H1 (cell line): ENCODE data around the gene TCAIM. TPM values are rescaled to one million over a fixed set of nuclear protein-coding genes. Genes with fewer than 3 reads are reported as not detected.

Experiments
- CREB1 ChIP-seq: IDR thresholded peaks from 2 replicates; pipeline ENCODE4 v1.6.1; 2012; ENCODE audit warnings: inconsistent platforms
- JUND ChIP-seq: IDR thresholded peaks from 2 replicates; pipeline ENCODE4 v1.6.1; 2011; ENCODE audit warnings: mild to moderate bottlenecking, improper control_type of control experiment, low read length
- RAD21 ChIP-seq, 2 experiments: IDR thresholded peaks in 1 of 2; conservative IDR thresholded peaks in 1 of 2; 2 replicates each; pipeline ENCODE4 v1.6.1; 2011; ENCODE audit warnings: low read depth in 2 of 2, low read length in 2 of 2, improper control_type of control experiment in 1 of 2, inconsistent platforms in 1 of 2, mild to moderate bottlenecking in 1 of 2, moderate library complexity in 1 of 2
- SP1 ChIP-seq: IDR thresholded peaks from 2 replicates; pipeline ENCODE4 v1.6.1; 2011; ENCODE audit warnings: low read depth, low read length
- polyA plus RNA-seq, 7 experiments: library from polyadenylated mRNA; depleted of rRNA in 3 of 7; stranded (reverse) in 5 of 7; unstranded in 2 of 7; fragments of >200 nt in 5 of 7; fragments of 200-250 nt in 2 of 7; gene quantifications; 1 replicate in 5 of 7; 2 replicates in 1 of 7; 4 replicates in 1 of 7; pipeline versions ENCODE4 v1.2.1 to v1.2.3, GENCODE V29; 2011 to 2013; ENCODE audit warnings: missing spikeins in 2 of 7, mixed read lengths in 2 of 7
- total RNA-seq: library from RNA; stranded (reverse); fragmentation: NEBNext Ultra II Directional; extraction: Animal tissue kit (Norgen Biotek cat#: 25700); gene quantifications from 2 replicates; pipeline ENCODE4 v1.2.1, GENCODE V29; 2021

TCAIM gene
- total and polyA plus RNA-seq, 2 of the 8 experiments (the other 6 are each of a cell fraction or from before 2014, with no cell fraction given) = 6.9 to 22.1 TPM

DNA sequence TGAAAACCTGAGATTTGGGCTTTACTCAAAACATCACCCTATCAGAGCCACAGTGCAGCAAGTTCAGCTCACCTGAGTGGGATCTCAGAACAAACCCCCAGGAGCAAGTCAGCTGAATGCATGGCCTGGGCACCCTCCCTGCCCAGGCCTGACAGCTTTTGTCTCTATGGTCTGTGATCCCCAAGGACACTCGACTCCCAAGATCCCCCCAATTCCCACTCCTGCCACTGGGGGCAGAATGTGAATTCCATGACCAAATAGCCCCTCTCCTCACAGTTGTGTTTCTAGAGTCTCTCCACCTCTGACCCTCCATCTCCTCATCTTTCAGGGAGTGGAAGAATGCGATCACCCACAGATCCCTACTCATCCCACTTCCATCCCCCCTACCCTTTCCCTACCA lies 80.0 kb downstream of the TCAIM start (continued):
- TF ChIP-seq RAD21 (IDR thresholded peaks at IDR 0.05 in 1 of 2, conservative IDR thresholded peaks at IDR 0.05 in 1 of 2; ENCODE audit: low read depth in 2 of 2, low read length in 2 of 2) (peak; percentile 27 to 38; a peak in 3 of 4 replicates), SP1 (no peak), JUND (no peak), CREB1 (peak; percentile 16; the same call in 1 of the 2 replicates)
